Activated T-cell treated with anti-CD3 and anti-CD28 coated beads, Interleukin-2, amount 50 U/mL, for 72 hours (primary cell): ENCODE results near the gene EIF4G2. TPM values are rescaled to one million over a fixed set of nuclear protein-coding genes. Genes with fewer than 3 reads are reported as not detected.

Experiments
- ATAC-seq, 2 donors: fragments of 150-1000 bp; cut with Tn5 transposase; replicated peaks in 1 of 2; 2 replicates each; pipeline ENCODE4 v1.10.0; 2021; ENCODE audit warnings: moderate library complexity in 2 of 2, mild to moderate bottlenecking in 1 of 2
- DNase-seq, 2 donors: peaks; one replicate each; pipeline ENCODE4 v3.0.0; 2021 to 2022; ENCODE audit warnings: mixed read lengths in 1 of 2
- H3K27ac Mint-ChIP-seq: one replicate; pipeline ENCODE4 v1.8.0; 2022; ENCODE audit warnings: mild to moderate bottlenecking, moderate library complexity, mixed read lengths
- H3K27me3 Mint-ChIP-seq: one replicate; pipeline ENCODE4 v1.8.0; 2022; ENCODE audit warnings: low read depth, mixed read lengths
- H3K36me3 Mint-ChIP-seq, 2 donors: one replicate each; pipeline ENCODE4 v1.8.0; 2022; ENCODE audit warnings: mixed read lengths in 2 of 2, mild to moderate bottlenecking in 1 of 2; ENCODE audit not compliant: insufficient read depth in 2 of 2
- H3K4me1 Mint-ChIP-seq: one replicate; pipeline ENCODE4 v1.8.0; 2022; ENCODE audit warnings: low read depth, mixed read lengths
- H3K4me3 Mint-ChIP-seq, 2 donors: one replicate each; pipeline ENCODE4 v1.8.0; 2022; ENCODE audit warnings: mild to moderate bottlenecking in 2 of 2, mixed read lengths in 2 of 2, moderate library complexity in 2 of 2
- H3K9me3 Mint-ChIP-seq, 2 donors: one replicate each; pipeline ENCODE4 v1.8.0; 2022; ENCODE audit warnings: mixed read lengths in 2 of 2
- total RNA-seq, 2 donors: library from RNA; stranded (reverse); gene quantifications; one replicate each; pipeline ENCODE4 v1.2.3, GENCODE V29; 2022

The EIF4G2 gene
- total RNA-seq, 2 donors from 2014 or later, result 807 to 864 TPM

DNA sequence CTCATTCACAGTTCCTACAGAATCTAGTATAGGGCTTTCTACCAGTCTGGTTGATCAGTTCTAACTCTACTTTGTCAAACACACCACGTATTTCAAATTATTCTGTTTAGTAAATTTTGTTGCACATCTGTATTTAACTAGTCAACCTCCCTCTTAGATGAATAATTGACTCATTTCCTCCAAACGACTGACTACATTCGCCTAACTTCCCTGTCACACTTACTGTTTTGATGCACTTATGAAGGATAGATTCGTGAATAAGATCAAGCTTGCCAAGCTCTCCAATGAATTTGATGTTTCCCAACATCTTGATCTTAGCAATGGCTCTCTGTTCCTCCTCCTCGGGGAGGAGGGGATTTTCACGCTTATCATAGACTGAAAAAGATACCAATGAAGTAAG lies 5.0 kb downstream of the EIF4G2 start:
- no peak for DNase-seq
- Mint-ChIP-seq H3K36me3 (peaks cover 39 to 77% of the 10 kb centered on the region in 2 donors), H3K27me3 (no peaks in the 10 kb centered on the region), H3K4me1 (peaks cover 79% of the 10 kb centered on the region), H3K9me3 (no peaks in the 10 kb centered on the region), H3K27ac (peak overlapping the region; percentile 74), H3K4me3 (peak overlapping the region; percentile 12 to 97)
- no peak for ATAC-seq

DNA sequence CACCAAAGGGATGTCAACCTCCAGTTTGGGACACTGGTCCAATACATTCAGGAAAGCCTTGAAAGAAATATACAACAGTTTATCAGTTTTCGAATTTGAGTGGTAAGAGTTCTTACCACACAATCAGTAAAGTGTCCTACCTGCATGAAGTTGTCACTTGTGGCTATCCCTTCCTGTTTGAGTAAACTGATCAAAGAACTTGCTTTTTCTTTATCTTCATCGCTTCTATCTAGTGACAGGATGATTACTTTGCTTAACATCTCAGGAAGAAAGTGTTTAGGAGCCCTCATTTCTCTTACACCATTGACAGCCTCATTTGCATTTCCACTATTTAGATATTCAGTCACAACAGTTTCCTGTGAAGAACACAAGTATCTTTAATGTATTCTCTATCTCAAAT lies 8.4 kb downstream of the EIF4G2 start:
- Mint-ChIP-seq H3K4me1 (peaks cover 65% of the 10 kb centered on the region), H3K27ac (peak overlapping the region; percentile 74), H3K4me3 (peak overlapping the region in 1 of 2 donors; percentile 58)

DNA sequence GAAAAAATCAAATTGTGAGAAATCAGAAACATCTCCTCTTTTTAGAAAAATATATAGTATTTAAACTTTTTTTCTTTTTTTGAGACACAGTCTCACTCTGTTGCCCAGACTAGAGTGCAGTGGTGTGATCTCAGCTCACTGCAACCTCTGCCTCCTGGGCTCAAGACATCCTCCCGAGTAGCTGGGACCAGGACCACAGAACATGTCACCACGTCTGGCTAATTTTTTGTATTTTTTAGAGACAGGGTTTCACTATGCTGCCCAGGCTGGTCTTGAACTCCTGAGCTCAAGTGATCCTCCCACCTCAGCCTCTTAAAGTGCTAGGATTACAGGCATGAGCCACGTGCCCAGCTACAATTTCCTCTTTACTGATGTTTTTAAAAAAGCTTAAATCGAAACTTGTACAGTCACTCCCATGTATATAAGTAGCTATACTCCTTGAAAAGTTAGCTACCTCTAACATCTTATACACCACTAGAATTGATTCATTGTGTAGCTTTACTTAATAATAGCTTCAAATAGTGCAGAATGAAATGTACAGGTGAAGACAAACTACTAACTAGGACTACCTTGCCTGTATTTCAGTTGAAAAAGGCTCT lies 10.3 kb downstream of the EIF4G2 start:
- ATAC-seq (peak in 1 of 2 donors; percentile 47), DNase-seq (no peak)
- H3K27ac Mint-ChIP-seq, result peak overlapping the region; percentile 74

More for the DNA sequence above, 8.4 kb downstream of the EIF4G2 start:
- no peak for DNase-seq
- peaks cover 39 to 69% of the 10 kb centered on the region in 2 donors for H3K36me3 Mint-ChIP-seq
- no peaks in the 10 kb centered on the region for H3K27me3 Mint-ChIP-seq
- H3K9me3 Mint-ChIP-seq, result no peaks in the 10 kb centered on the region
- ATAC-seq, result no peak

GRCh38 chr11:10797531-10797930 lies 11.2 kb downstream of the EIF4G2 start:
- Mint-ChIP-seq H3K36me3 (peaks cover 26 to 47% of the 10 kb centered on the region in 2 donors), H3K9me3 (no peaks in the 10 kb centered on the region), H3K27me3 (peaks cover 7% of the 10 kb centered on the region), H3K4me3 (no peak overlapping the region), H3K27ac (peak overlapping the region; percentile 48), H3K4me1 (peaks cover 61% of the 10 kb centered on the region)
- ATAC-seq (no peak), DNase-seq (no peak)

More for the DNA sequence above, 10.3 kb downstream of the EIF4G2 start:
- no peaks in the 10 kb centered on the region for H3K27me3 Mint-ChIP-seq
- peak overlapping the region in 1 of 2 donors; percentile 42 for H3K4me3 Mint-ChIP-seq
- peaks cover 28 to 51% of the 10 kb centered on the region in 2 donors for H3K36me3 Mint-ChIP-seq
- H3K9me3 Mint-ChIP-seq, result no peaks in the 10 kb centered on the region
- peaks cover 59% of the 10 kb centered on the region for H3K4me1 Mint-ChIP-seq

DNA sequence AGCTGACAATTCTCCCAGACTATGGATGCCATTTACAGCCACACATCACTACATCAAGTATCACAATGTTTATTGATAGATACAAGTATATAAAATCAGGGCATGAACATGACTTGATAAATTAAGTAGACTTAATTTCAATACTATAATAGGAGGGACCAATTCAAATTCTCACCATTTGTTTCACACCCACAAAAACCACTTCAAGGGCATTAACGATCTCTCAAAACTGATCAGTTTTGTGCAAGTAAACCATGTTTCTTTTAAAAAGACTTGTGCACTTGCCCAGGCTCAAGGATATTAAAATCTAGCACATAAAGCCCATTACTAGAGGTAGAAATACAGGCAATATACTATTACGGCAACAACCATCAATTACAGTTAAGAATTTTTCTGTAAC lies 11.7 kb downstream of the EIF4G2 start:
- Mint-ChIP-seq H3K9me3 (no peaks in the 10 kb centered on the region), H3K4me1 (peaks cover 60% of the 10 kb centered on the region), H3K36me3 (peaks cover 26 to 45% of the 10 kb centered on the region in 2 donors), H3K27me3 (peaks cover 12% of the 10 kb centered on the region), H3K4me3 (no peak overlapping the region), H3K27ac (peak overlapping the region; percentile 71)
- ATAC-seq, result no peak
- DNase-seq, result no peak

GRCh38 chr11:10796191-10796590 lies 12.5 kb downstream of the EIF4G2 start:
- H3K4me1 Mint-ChIP-seq, result peaks cover 52% of the 10 kb centered on the region
- no peak overlapping the region for H3K4me3 Mint-ChIP-seq
- H3K36me3 Mint-ChIP-seq, result peaks cover 22 to 38% of the 10 kb centered on the region in 2 donors
- H3K9me3 Mint-ChIP-seq, result no peaks in the 10 kb centered on the region
- ATAC-seq (peak in 1 of 2 donors; percentile 3), DNase-seq (no peak)
- H3K27me3 Mint-ChIP-seq, result peaks cover 17% of the 10 kb centered on the region
- H3K27ac Mint-ChIP-seq, result no peak overlapping the region

DNA sequence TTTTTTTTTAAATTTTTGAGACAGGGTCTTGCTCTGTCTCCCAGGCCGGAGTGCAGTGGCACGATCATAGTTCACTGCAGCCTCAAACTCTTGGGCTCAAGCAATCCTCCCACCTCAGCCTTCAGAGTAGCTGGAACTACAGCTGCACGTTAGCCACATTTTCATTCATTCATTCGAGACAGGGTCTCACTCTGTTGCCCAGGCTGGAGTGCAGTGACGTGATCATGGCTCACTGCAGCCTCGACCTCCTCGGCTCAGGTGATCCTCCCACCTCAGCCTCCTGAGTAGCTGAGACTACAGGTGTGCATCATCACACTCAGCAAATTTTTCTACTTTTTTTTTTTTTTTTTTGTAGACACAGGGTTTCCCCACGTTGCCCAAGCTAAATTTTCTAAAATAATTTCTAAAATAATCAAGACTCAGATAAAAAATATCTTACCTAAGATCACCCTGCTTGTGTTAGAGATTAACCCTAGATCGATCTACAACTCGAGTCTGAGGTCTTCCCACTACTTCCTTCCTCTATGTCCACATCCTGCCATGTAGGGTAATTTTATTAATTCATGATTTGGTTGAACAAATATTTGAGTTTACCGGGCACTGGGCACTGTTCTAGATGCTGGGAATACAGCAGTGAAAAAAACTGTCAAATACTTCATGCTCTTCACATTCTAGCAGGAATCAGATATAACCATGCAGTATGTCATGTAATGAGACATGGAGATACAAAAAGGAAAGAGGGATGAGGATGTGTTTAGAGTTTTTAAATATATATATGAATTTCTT lies 15.1 kb downstream of the EIF4G2 start:
- Mint-ChIP-seq H3K4me1 (peaks cover 28% of the 10 kb centered on the region), H3K27ac (no peak overlapping the region), H3K4me3 (no peak overlapping the region), H3K27me3 (peaks cover 17% of the 10 kb centered on the region), H3K9me3 (no peaks in the 10 kb centered on the region), H3K36me3 (peaks cover 11 to 13% of the 10 kb centered on the region in 2 donors)
- peak in 1 of 2 donors; percentile 1 for ATAC-seq
- DNase-seq, result no peak

DNA sequence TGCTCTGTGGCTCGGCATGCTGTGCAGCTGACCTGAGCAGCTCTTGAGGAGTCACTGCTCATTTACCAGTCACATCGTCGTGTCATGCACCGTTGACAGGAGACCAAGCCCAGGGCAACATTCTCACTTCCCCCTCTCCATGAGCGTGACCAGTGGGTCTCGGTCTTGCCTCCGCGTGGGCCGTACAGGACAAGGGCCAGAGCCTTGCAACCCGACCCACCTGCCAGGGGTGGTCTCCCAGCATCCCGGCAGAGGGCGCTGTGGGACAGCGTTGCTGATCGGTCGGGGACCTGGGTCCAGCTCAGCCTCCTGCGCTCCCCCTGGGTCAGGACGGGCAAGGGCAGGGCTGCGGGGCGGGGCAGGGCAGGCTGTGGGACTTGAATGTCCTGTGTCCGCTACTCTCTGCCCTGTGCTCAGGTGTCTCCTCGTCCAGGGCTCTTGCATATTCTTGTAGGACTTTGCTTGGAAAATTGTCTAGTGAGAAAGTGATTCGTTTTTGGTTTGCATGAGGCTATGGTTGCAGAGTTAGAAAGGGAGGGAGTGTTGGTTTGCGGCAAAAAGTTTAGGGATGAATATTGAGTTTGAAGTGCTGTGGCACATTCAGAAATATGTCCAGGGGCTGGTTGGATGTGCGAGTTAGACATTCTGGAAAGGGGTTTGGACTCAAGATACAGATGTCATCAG lies 16.2 kb downstream of the EIF4G2 start:
- DNase-seq, result peak; percentile 91 to 93
- peaks cover 5 to 7% of the 10 kb centered on the region in 2 donors for H3K36me3 Mint-ChIP-seq
- H3K4me3 Mint-ChIP-seq, result peak overlapping the region; percentile 39 to 45
- peaks cover 24% of the 10 kb centered on the region for H3K4me1 Mint-ChIP-seq
- no peaks in the 10 kb centered on the region for H3K9me3 Mint-ChIP-seq
- H3K27ac Mint-ChIP-seq, result peak overlapping the region; percentile 55
- ATAC-seq, result peak; percentile 76 to 91
- peaks cover 17% of the 10 kb centered on the region for H3K27me3 Mint-ChIP-seq

DNA sequence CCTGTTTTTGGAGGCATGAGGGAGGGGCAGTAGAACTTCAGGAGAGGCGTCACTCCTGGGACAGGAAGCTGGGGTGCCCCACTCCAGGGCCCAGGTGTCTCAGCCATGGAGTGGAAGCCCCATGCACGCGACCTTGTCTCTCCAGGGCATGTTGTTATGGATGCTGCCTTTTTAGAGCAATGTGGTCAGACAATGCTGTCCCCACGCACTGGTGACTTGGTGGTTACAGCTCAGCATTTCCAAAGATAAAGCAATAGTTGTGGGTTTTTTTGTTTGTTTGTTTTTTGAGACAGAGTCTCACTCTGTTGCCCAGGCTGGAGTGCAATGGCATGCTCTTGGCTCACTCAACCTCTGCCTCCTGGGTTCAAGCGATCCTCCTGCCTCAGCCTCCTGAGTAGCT lies 22.3 kb downstream of the EIF4G2 start:
- DNase-seq (no peak), ATAC-seq (peak; percentile 6 to 16)
- peaks cover 5% of the 10 kb centered on the region for H3K4me1 Mint-ChIP-seq
- H3K27me3 Mint-ChIP-seq, result no peaks in the 10 kb centered on the region
- no peaks in the 10 kb centered on the region for H3K36me3 Mint-ChIP-seq
- H3K9me3 Mint-ChIP-seq, result no peaks in the 10 kb centered on the region
- no peak overlapping the region for H3K27ac Mint-ChIP-seq
- H3K4me3 Mint-ChIP-seq, result no peak overlapping the region

DNA sequence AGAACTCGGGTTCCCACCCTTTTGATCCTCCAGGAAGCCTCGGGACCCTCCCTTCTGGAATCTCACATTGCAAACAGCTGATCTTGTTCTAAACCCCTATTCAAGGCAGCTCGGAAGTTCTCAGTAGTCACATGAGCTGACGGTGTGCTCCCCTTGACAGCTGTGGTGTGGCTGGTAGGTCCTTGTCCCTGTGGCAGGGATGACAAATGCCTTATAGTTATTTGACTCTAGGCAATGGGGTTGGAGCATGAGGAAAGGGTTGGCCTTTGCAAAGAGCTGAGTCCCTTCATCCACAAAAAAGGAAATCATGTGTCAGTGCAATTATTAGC lies 23.6 kb downstream of the EIF4G2 start:
- Mint-ChIP-seq H3K27me3 (no peaks in the 10 kb centered on the region), H3K4me1 (peaks cover 5% of the 10 kb centered on the region), H3K4me3 (no peak overlapping the region), H3K9me3 (no peaks in the 10 kb centered on the region), H3K36me3 (no peaks in the 10 kb centered on the region), H3K27ac (no peak overlapping the region)
- ATAC-seq (no peak), DNase-seq (no peak)

- peaks cover 5% of the 10 kb centered on the region for H3K4me1 Mint-ChIP-seq
- DNase-seq, result no peak
- H3K27me3 Mint-ChIP-seq, result no peaks in the 10 kb centered on the region
- H3K4me3 Mint-ChIP-seq, result no peak overlapping the region
- no peak overlapping the region for H3K27ac Mint-ChIP-seq
- H3K9me3 Mint-ChIP-seq, result no peaks in the 10 kb centered on the region
- H3K36me3 Mint-ChIP-seq, result no peaks in the 10 kb centered on the region
- no peak for ATAC-seq
These were observed 24.2 kb downstream of the EIF4G2 start for GRCh38 chr11:10784232-10785145.

- no peak for ATAC-seq
- H3K9me3 Mint-ChIP-seq, result no peaks in the 10 kb centered on the region
- no peak overlapping the region for H3K4me3 Mint-ChIP-seq
- peaks cover 5% of the 10 kb centered on the region for H3K4me1 Mint-ChIP-seq
- no peak for DNase-seq
- no peaks in the 10 kb centered on the region for H3K27me3 Mint-ChIP-seq
- no peak overlapping the region for H3K27ac Mint-ChIP-seq
- H3K36me3 Mint-ChIP-seq, result peaks cover 6 to 15% of the 10 kb centered on the region in 2 donors
These were observed 28.7 kb downstream of the EIF4G2 start for GRCh38 chr11:10780040-10780439.
